Fibroblast of skin of back (primary cell): ENCODE data around the gene SULT1A1.
"Not testable (repeated sequence)": the region's sequence is repeated elsewhere in the genome, so short reads cannot be mapped to it uniquely, and the experiment has no call there.

Source experiments
- DNase-seq: peaks from one replicate; pipeline ENCODE4 v3.0.0-alpha.2; 2013

The SULT1A1 gene

DNA sequence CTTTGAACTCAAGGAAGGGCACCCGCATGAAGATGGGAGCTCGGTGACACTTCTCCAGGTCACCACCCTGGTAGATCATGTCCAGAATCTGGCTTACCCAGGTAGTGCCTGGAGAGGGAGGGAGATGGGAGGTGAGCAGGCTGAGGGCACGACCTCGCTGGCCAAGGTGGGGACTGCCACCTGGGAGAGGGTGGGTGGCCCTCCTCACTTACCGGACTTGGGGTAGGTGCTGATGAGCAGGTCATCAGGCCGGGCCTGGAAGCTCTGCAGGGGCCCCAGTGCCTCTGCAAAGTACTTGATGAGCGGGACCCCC lies 1.4 kb downstream of the SULT1A1 start:
- not testable (repeated sequence) for DNase-seq

DNA sequence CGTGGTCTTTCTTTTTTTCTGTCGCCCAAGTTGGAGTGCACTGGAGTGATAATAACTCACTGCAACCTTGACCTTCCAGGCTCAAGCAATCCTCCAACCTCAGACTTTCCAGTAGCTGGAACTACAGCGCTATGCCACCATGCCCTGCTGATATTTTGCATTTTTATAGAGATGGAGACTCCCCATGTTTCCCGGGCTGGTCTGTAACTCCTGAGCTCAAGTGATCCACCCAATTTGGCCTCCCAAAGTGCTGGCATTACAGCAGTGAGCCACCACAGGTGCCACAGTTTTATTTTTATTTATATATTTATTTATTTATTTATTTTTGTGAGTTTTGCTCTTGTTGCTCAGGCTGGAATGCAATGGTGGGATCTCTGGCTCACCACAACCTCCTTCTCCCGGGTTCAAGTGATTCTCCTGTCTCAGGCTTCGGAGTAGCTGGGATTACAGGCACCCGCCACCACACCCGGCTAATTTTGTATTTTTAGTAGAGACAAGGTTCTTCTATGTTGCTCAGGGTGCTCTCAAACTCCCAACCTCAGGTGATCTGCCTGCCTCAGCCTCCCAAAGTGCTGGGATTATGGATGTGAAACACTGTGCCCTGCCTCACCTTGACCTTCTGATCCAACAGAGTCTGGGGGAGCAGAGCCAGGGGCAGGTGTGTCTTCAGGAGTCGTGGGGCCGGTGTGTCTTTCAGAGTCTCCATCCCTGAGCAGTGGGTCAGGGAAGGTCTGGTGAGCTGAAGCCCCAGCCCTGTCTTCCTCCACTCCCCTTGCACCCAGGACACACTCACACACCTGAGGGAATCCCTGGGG lies 2.0 kb downstream of the SULT1A1 start:
- not testable (repeated sequence) for DNase-seq

GRCh38 chr16:28607116-28607623 lies 2.7 kb downstream of the SULT1A1 start:
- DNase-seq, result no peak

DNA sequence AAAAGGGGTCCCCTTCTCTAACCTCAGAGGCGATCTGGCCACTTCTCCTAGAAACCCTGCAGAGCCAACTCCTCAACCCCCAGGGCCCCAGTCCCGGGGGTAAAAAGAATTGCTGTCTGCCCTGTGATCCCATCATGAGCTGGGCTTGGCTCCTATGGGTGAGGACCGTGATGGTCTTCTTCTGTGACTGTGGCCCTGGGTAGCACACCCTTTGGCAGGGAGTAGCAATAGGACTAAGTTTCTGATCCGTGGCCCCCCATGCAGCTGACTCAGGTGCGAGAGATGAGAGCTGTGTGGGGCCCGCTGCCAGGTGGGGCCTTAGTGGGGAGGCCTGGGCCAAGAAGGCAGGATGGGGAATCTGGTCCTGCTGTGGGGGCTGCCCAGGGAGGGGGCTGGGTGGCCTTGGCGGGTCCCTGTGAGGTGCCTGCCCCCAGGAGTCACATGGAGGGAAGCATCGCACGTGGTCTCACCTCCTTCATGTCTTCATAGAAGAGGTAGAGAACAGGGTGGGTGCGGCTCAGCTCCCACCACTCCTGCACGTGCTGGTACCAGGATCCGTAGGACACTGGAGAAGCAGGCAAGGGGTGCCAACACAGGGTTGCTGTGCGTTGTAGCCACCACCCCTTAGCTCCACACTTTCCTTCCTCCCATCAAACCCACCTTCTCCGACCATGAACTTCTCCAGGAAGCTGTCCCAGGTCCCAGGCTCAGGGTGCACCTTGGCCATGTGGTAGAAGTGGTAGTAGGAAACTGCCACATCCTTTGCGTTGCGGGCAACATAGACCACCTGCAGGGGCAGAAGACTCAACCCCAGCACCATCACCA lies 3.3 kb downstream of the SULT1A1 start:
- DNase-seq, result no peak

DNA sequence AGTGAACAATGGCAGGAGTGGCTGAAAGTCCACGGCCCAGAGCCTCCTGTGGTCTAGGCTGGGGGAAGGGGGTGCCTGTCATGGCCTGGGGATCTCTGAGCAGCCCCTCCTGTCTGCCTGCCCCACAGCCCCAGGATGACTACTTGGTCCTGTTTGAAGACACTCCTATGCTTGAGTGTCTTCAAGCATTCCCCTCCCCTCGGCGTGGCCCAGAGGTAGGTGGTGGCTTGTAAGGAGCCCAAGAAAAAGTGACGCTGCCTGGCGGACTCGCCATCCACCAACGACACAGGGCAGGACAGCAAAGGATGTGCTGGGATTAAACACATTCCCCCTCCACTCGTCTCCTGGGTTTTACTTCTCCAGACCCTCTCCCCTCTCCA lies 5.7 kb downstream of the SULT1A1 start:
- DNase-seq, result no peak

- DNase-seq, result no peak
Observed at GRCh38 chr16:28603381-28604185, 6.3 kb downstream of the SULT1A1 start.

DNA sequence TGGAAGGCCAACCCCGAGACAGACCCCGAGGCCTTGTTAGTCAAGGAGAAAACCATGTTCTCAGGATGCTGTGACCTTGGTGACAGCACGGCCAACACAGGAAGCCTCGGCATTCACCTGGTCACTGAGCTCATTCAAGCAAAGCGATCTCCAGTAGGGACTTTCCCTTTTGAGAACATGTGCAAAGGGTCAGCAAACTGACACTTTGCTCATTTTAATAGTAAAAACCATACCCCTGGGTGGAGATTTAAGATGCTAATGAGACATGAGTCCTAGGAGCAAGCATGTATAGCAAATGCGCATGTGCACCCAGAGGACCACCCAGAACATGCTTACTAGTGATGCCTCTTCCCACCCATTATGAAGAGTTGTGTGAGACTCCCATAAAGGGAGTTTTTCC lies 7.3 kb downstream of the SULT1A1 start:
- DNase-seq, result no peak

DNA sequence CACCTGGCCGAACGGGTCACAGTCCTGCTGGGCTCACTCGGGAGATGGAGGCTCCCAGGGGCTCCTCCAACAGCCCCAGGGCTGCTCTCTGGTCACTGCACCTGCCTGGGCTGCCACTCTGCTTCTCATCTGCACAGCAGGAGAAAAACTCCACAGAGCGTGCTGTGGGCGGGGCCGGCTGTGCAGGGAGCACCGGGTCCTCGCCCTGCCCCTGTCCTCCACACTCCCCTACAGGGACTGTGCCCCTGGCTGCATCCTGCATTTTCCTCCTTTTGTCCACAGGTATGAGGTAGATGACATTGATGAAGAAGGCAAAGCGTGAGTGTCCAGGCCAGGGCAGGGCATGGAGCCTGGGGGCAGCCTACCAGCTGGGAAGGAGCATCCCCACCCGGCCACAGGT lies 7.8 kb downstream of the SULT1A1 start:
- not testable (repeated sequence) for DNase-seq

DNA sequence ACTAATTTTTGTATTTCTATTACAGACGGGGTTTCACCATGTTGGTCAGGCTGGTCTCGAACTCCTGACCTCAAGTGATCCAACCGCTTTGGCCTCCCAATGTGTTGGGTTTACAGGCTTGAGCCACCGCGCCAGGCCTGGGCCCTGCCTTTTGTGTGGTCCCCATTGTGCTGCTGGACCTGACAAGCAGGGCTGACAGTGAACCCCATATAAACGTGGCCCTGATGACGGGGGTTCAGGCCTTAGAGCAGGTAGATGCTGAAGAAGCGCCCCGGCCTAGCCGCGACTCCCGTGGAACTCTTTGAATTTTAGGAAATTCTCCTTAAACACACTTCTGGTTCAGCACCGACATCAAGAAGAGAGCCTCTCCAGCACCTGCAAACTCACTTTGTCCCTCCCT lies 8.3 kb downstream of the SULT1A1 start:
- DNase-seq, result not testable (repeated sequence)

- DNase-seq, result not testable (repeated sequence)
Observed at GRCh38 chr16:28600965-28601364, 8.9 kb downstream of the SULT1A1 start.

GRCh38 chr16:28599377-28600285 lies 10.2 kb downstream of the SULT1A1 start:
- not testable (repeated sequence) for DNase-seq

- DNase-seq, result no peak
Observed at GRCh38 chr16:28597692-28598261, 12.1 kb downstream of the SULT1A1 start.

DNA sequence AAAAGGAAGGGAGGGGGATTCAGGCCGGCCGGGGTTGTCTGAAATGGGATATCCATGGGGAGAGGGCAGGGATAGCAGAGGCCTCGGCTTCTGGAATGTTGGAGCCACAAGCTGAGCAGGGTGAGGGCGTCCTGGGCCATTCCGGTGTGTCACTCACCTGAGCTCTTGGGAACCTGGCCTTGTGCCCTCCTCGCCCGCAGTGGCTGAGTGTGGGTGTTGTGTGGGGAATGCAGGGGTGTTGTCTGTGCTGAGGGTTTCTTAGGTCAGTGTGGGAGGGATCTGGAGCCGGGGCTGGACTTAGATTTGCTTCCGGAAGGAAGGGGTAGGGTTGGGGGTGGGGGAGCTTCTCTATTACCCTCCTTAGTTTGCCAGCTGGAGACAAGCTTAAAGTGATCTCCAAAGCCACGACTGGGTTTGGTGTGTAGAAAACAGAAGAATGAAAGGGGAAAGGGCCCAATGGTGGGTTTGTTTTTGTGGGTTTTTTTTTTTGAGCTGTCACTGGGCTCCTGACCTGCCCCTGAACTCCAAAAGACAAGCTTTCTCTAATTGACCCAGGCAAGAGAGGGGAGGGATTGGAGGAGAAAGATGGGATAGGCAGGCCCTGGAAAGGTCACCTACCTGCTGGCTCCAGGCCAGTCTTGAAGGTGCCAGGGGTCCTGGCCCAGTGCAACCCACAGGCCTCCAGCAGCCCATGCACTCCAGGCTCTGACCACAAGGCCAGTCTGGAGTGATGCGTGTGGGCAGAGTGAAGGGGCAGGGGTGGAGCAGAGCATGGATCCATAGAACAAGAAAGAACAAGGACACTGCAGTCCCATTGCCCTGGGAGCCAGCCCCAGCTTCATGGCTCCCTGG lies 12.8 kb downstream of the SULT1A1 start, which contains the start of gene SULT1A2:
SULT1A2 (minus strand) TSS at position 211 of the 852 bp plus-strand sequence. CDS start 1,120 bp downstream, outside the sequence.
- DNase-seq, result no peak

- no peak for DNase-seq
Observed at GRCh38 chr16:28596115-28596630, 13.7 kb downstream of the SULT1A1 start.

DNA sequence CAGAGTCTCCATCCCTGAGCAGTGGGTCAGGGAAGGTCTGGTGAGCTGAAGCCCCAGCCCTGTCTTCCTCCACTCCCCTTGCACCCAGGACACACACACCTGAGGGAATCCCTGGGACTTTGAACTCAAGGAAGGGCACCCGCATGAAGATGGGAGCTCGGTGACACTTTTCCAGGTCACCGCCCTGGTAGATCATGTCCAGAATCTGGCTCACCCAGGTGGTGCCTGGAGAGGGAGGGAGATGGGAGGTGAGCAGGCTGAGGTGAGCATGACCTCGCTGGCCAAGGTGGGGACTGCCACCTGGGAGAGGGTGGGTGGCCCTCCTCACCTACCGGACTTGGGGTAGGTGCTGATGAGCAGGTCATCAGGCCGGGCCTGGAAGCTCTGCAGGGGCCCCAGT lies 14.4 kb downstream of the SULT1A1 start:
- DNase-seq, result not testable (repeated sequence)

GRCh38 chr16:28592979-28593553 lies 16.8 kb downstream of the SULT1A1 start:
- DNase-seq, result no peak

GRCh38 chr16:28592511-28592910 lies 17.3 kb downstream of the SULT1A1 start:
- DNase-seq, result no peak

- DNase-seq, result no peak
Observed at GRCh38 chr16:28591355-28591754, 18.5 kb downstream of the SULT1A1 start.
